ENCODE data around the gene AKR1A1.
"Not testable (repeated sequence)": the region's sequence is repeated elsewhere in the genome, so short reads cannot be mapped to it uniquely, and the experiment has no call there.

The AKR1A1 gene

GRCh38 chr1:45569962-45570581 lies 19.4 kb downstream of the AKR1A1 start:
- DNase-seq (ENCODE audit: low spot score): peak; percentile 73

- DNase-seq (ENCODE audit: low spot score): no peak
These were observed 20.0 kb downstream of the AKR1A1 start for GRCh38 chr1:45570631-45571030.

DNA sequence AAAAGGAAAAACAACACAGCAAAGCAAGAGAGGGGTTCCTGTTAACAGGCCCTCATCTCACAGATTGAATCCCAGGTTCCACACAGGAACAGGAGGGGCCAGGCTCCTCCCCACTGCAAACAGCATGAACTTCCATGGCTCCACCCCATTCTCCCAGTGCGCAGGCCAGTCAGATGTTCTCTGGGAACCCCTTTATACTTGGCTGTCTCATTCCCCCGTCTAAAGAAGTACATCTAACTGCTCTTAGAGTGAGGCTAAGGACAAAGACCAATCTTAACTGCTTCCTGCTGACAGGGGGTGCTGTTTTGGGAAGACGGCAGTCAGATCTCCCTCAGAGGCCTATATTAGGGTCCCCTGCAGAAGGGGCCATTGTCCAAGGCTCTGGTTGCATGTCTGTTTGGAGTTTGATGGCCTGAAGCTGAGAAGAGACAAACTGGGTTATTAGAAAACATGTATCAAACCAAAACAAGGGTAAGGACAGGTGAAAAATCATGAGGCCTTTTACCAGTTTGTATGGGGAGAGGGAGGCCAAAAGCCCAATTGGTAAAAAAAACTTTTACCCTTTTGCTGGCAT lies 22.7 kb downstream of the AKR1A1 start:
- no peak for DNase-seq (ENCODE audit: low spot score)

- DNase-seq (ENCODE audit: low spot score): no peak
These were observed 23.5 kb downstream of the AKR1A1 start for GRCh38 chr1:45574105-45574626.

- DNase-seq (ENCODE audit: low spot score): peak; percentile 99
These were observed 32.6 kb downstream of the AKR1A1 start for GRCh38 chr1:45583264-45583665.

DNA sequence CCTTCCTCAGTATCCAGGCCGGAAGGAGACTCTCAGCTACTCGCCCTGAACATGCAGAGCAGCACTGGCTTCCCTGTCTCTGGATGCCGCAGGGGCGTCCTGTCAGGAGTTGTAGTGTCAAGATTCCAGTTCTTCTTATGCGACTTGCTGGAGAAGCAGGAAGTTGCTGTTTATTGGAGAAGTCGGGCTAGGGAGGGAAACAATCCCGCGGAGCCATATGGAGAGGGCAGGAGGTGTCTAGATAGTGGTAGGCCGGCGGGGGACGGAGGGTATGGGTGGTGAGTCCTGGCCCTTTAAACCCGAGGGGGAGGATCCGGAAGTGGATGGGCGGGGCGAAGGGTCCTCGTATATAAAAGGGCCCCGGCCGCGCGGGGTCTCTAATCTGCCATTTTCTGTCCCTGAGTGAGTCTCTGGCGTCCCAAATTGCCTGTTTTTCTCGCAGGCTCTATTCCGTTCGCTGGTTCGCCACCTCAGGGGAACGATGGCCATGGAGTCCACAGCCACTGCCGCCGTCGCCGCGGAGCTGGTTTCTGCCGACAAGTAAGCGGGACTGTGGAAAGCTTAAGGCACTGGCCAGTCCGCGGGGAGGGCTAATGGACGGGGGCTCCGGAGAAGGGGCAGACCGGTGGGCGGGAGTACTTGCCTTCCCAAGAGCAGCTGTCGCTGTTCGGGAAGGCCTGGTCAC lies 33.2 kb downstream of the AKR1A1 start, which contains the start of gene NASP:
Gene NASP, plus strand, starts transcription at position 376 of the 685 bp plus-strand sequence. Its CDS starts 106 bp downstream, at position 482.
- DNase-seq (ENCODE audit: low spot score): peak; percentile 90

- DNase-seq (ENCODE audit: low spot score): peak; percentile 93
These were observed 33.9 kb downstream of the AKR1A1 start for GRCh38 chr1:45584351-45585109.

- no peak for DNase-seq (ENCODE audit: low spot score)
These were observed 34.4 kb downstream of the AKR1A1 start for GRCh38 chr1:45585110-45585426.

GRCh38 chr1:45585496-45586075 lies 35.0 kb downstream of the AKR1A1 start:
- no peak for DNase-seq (ENCODE audit: low spot score)

DNA sequence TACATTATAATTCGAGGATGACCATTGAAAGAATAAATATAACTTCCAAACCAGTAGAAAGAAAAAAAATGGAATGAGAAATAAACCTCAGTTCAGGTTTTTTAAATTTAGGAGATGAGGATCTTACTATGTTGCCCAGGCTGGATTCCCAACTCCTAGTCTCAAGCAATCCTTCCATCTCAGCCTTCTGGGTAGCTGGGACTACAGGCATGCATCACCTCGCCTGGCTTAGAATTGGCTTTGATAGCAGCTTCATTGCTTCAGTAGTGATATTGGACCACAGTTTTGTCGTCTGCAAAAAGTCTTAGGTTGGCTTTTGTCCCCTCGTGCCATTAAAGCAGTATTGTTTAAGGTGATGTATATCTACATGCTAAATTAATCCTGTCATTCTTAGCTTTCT lies 36.1 kb downstream of the AKR1A1 start:
- DNase-seq (ENCODE audit: low spot score): no peak

- no peak for DNase-seq (ENCODE audit: low spot score)
These were observed 39.2 kb downstream of the AKR1A1 start for GRCh38 chr1:45589861-45590260.

GRCh38 chr1:45594412-45594811 lies 43.8 kb downstream of the AKR1A1 start:
- DNase-seq (ENCODE audit: low spot score): no peak

- not testable (repeated sequence) for DNase-seq (ENCODE audit: low spot score)
These were observed 46.1 kb downstream of the AKR1A1 start for GRCh38 chr1:45596765-45597164.

- DNase-seq (ENCODE audit: low spot score): no peak
These were observed 53.6 kb downstream of the AKR1A1 start for GRCh38 chr1:45604239-45604638.

- no peak for DNase-seq (ENCODE audit: low spot score)
These were observed 56.9 kb downstream of the AKR1A1 start for GRCh38 chr1:45607404-45608074.

DNA sequence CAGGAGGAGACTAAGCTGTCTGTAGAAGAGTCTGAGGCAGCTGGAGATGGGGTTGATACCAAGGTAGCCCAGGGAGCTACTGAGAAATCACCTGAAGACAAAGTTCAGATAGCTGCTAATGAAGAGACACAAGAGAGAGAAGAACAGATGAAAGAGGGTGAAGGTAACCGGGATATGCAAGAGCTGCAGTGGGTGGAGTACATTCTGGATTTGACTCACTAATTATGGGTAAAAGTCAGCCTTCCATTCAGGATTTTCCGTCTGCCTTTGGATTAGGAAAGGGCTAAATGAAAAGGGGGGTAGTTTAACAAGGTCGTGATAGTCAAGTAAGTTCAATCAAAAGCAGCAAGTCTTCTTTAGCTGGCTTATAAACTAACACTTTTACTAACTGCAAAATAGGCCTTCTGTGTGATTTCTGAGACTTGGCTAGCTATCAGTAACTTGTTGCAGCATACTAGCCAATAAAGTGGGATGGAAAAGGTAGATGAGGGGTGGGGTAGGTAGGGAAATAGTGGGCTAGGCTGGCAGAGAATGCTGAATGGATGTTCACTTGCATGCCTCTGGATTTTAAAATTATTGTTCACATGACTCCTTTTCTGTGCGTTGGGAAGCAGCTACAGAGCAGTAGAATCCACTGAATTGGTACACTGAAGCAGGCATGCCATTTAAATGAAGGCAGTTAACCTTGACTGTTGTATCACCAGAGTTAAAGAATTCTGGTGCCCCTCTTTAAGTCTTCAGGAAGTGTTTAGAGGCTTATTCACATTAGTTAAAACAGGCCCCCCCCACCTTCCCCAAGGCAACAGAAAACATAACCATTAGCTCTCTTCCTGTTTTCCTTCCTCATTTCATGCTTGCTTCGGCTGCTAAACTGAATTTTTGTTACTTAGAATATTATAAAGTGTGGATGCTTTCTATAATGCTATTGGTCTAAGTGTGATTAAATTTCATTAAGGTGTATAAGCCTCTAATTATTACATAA lies 57.8 kb downstream of the AKR1A1 start:
- DNase-seq (ENCODE audit: low spot score): peak; percentile 54

DNA sequence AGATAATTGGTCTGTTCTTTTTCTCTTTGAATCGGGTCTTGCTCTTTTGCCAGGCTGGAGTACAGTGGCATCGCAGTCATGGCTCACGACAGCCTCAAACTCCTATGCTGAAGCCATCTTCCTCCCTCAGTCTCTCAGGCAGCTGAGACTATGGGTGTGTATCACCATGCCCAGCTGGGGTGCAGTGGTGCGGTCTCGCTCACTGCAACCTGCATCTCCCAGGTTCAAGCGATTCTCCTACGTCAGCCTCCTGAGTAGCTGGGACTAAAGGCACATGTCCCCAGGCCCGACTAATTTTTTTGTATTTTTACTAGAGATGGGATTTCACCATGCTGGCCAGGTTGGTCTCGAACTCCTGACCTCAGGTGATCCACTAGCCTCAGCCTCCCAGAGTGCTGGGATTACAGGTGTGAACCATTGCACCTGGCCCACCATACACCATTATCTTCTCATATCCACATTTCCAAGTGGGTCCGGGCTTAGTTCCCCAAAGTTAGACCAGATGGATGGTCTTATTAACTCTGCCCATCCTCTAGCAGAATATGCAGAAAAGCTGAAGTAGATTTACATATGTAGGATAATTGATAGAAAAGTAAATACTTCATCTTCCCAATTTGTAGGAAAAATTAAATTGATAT lies 60.1 kb downstream of the AKR1A1 start:
- no peak for DNase-seq (ENCODE audit: low spot score)

DNA sequence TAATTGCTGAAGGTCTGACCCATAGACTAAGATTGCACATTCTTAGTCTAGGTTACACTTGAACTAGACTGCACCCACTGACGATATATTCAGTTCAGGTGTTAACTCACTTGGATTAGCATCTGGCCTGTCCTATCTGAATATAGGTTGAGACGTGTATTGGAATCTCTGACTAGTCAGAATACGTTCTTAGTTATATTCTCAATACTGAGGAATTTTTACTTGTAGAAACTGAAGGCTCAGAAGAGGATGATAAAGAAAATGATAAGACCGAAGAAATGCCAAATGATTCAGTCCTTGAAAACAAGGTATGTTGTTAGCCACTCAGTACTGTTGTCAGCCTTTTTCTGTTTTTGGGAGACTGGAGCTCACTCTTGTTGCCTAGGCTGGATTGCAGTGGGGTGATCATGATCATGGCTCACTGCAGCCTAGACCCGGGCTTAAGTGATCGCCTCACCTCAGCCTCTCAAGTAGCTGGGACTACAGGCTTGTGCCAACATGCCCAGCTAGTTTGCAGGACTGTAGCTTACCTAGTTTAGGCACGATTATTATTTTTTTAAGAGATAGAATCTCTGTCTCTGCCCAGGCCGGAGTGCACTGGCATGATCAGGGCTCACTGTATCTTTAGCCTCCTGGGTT lies 62.4 kb downstream of the AKR1A1 start:
- no peak for DNase-seq (ENCODE audit: low spot score)

- peak; percentile 64 for DNase-seq (ENCODE audit: low spot score)
These were observed 65.3 kb downstream of the AKR1A1 start for GRCh38 chr1:45615885-45616284.
